ENCODE data around the gene FAU.

DNA sequence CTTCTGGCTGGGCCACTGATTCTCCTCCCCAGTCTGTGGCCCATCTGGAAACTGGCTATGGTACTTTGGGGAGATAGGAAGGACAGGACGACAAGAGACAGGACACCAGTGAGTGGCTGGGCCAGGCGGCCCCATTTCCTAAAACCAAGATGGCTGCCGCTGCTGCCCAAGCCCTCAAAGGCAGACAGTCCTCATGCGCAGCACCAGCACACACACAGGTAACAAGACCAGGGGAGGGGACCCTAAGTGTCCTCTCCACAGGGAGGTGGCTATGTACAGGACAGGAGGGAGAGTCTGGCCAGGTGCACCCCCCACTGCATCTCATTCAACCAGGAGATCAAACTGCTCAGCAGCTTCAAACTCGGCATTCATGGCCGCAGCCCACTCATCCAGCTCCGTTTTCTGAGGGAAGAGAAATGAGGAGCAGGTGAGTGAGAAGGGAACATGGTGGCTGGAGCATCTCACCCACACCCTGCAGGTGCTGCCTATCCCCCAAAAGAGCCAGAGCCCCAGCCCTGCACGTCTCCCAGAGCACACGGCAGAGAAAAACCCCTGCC is 43.1 kb downstream of the FAU start:
- TF ChIP-seq, protein P1, sequence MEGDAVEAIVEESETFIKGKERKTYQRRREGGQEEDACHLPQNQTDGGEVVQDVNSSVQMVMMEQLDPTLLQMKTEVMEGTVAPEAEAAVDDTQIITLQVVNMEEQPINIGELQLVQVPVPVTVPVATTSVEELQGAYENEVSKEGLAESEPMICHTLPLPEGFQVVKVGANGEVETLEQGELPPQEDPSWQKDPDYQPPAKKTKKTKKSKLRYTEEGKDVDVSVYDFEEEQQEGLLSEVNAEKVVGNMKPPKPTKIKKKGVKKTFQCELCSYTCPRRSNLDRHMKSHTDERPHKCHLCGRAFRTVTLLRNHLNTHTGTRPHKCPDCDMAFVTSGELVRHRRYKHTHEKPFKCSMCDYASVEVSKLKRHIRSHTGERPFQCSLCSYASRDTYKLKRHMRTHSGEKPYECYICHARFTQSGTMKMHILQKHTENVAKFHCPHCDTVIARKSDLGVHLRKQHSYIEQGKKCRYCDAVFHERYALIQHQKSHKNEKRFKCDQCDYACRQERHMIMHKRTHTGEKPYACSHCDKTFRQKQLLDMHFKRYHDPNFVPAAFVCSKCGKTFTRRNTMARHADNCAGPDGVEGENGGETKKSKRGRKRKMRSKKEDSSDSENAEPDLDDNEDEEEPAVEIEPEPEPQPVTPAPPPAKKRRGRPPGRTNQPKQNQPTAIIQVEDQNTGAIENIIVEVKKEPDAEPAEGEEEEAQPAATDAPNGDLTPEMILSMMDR (IDR thresholded peaks at IDR 0.05): no peak
- TF ChIP-seq SIN3A (IDR thresholded peaks at IDR 0.05; ENCODE audit: borderline replicate concordance, insufficient read depth, low read depth, low read length): no peak
- TF ChIP-seq TCF7L2 (IDR thresholded peaks at IDR 0.05; ENCODE audit: low read depth, low read length): no peak
- no peak for TF ChIP-seq POLR2AphosphoS5 (IDR thresholded peaks at IDR 0.05; ENCODE audit: low read depth, low read length)
- TF ChIP-seq, protein P2, sequence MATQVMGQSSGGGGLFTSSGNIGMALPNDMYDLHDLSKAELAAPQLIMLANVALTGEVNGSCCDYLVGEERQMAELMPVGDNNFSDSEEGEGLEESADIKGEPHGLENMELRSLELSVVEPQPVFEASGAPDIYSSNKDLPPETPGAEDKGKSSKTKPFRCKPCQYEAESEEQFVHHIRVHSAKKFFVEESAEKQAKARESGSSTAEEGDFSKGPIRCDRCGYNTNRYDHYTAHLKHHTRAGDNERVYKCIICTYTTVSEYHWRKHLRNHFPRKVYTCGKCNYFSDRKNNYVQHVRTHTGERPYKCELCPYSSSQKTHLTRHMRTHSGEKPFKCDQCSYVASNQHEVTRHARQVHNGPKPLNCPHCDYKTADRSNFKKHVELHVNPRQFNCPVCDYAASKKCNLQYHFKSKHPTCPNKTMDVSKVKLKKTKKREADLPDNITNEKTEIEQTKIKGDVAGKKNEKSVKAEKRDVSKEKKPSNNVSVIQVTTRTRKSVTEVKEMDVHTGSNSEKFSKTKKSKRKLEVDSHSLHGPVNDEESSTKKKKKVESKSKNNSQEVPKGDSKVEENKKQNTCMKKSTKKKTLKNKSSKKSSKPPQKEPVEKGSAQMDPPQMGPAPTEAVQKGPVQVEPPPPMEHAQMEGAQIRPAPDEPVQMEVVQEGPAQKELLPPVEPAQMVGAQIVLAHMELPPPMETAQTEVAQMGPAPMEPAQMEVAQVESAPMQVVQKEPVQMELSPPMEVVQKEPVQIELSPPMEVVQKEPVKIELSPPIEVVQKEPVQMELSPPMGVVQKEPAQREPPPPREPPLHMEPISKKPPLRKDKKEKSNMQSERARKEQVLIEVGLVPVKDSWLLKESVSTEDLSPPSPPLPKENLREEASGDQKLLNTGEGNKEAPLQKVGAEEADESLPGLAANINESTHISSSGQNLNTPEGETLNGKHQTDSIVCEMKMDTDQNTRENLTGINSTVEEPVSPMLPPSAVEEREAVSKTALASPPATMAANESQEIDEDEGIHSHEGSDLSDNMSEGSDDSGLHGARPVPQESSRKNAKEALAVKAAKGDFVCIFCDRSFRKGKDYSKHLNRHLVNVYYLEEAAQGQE (IDR thresholded peaks at IDR 0.05; ENCODE audit: insufficient read depth in 1 of 2, low read depth in 2 of 2, low read length in 1 of 2): no peak

All from Panc1 (cell line).